OCI-LY3 (cell line): ENCODE measurements around the gene SLC22A3.

Experiments used
- CTCF ChIP-seq: fragments of 200-600, 300-600 bp; sonication (generic); IDR thresholded peaks from 2 replicates; pipeline ENCODE4 v1.5.1; 2014; ENCODE audit warnings: antibody characterized with exemption, low read length, low read depth
- EZH2phosphoT487 ChIP-seq: fragments of 200-600 bp; shearing (Covaris generic); IDR thresholded peaks from 2 replicates; pipeline ENCODE4 v1.6.1; 2018; ENCODE audit warnings: antibody characterized with exemption, mixed run types, low read depth

GRCh38 chr6:160376445-160376844 is 28.3 kb downstream of the SLC22A3 start:
- TF ChIP-seq CTCF (no peak), EZH2phosphoT487 (no peak)
